Activated CD4-positive, alpha-beta T cell treated with anti-CD3 and anti-CD28 coated beads, Interleukin-2, amount 50 U/mL, for 1 hour (primary cell): Measurements from ENCODE around the gene XXYLT1.
"Not testable (repeated sequence)": the region's sequence is repeated elsewhere in the genome, so short reads cannot be mapped to it uniquely, and the experiment has no call there.

ENCODE experiments used
- DNase-seq: peaks from one replicate; pipeline ENCODE4 v3.0.0-alpha.2; 2020

Gene XXYLT1

DNA sequence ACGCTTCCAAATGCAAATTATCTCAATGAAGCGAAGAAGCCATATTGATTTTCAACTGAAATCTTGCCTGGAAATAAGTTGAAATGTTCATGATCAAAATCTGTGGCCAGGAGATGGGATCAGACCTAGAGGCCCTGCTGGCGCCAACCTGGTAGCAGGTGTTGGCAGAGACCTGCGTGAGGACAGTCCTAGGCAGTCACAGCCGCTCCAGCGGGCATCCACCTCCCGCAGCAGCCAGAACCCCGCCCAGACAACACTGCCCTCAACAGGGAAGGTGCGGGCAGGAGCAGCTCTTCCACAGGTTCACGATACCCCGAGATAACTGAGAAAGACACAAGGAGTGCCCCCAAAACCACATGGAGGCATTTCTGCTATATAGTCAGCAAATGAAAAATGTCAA lies 145.3 kb downstream of the XXYLT1 start:
- no peak for DNase-seq

DNA sequence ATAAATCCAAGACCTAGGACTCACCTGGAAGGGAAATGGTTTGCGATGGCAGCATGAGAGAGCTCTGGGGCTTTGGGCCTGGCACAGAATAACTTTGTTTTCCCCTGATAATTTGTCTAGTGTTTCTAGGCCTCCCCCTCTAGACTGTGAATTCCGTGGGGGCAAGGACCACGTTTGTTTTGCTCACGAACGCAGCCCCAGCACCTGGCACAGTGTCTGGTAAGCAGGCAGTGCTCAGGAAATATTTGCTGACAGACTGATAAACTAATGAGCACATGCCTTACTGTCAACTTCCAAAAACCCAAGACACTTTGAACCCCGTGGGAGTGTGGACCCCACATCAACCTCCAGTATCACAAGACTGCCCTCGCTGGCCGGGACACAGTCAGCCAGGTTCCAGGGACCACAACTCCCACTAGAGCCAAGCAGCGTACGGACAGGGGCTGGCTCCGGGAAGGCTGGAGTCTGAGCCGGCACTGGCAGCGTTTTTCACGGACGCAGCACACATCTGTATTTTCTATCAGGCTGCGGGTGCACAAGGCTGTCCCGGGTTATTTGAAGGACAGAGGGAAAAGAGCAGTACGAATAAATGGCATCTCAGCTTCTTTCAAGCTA lies 146.5 kb downstream of the XXYLT1 start:
- no peak for DNase-seq

DNA sequence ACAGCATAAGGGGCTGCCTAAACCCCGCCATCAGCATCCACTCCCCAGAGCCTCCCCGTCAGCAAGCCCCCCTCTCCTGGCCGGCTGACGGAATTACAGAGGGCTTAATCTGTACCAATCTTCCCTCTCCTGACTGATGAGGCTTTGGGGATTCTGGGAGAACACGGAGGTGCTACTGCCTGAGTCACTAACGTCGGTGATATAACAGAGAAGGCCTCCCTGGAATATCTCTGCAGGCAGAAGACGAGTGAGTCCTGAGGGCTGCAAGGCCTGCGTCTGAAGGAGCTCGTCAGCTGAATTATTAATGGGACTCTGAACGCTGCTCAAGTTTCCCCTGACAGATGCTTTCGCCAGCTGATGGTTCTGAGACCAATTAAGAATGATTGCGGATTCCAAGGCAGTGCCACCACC lies 147.7 kb downstream of the XXYLT1 start:
- DNase-seq, result no peak

DNA sequence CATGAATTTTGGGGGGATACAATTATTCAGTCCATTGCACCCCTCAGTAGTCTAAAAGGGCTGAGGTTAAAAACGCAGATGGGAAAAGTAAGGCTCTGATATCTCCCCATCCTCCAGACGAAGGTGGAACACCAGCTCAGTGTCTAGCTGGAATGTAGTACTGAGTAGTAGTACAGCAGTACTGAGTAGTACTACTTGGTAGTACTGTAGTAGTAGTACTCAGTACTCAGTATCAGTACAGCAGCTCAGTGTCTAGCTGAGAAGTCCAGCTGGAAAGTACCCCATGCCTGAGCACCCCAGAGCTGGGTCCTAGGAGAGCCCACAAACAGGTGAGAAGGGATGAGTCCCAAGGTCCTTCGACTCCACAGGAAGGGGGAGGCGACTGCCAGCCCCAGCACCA lies 148.7 kb downstream of the XXYLT1 start:
- no peak for DNase-seq

DNA sequence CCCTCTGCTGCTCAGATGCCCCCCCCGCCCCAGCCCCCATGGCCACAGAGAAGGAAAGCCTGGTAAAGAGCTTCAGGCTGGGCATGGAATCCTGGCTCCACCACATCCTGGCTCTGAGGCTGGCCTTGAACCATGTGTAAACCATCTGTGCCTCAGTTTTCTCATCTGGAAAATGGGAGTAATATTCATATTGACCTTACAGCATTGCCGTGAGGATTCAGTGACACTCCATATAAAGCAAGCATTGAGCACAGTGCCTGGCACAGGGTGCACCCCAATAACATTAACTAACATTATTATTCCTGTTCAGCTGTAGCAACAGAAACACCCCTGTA lies 150.7 kb downstream of the XXYLT1 start:
- DNase-seq, result no peak

DNA sequence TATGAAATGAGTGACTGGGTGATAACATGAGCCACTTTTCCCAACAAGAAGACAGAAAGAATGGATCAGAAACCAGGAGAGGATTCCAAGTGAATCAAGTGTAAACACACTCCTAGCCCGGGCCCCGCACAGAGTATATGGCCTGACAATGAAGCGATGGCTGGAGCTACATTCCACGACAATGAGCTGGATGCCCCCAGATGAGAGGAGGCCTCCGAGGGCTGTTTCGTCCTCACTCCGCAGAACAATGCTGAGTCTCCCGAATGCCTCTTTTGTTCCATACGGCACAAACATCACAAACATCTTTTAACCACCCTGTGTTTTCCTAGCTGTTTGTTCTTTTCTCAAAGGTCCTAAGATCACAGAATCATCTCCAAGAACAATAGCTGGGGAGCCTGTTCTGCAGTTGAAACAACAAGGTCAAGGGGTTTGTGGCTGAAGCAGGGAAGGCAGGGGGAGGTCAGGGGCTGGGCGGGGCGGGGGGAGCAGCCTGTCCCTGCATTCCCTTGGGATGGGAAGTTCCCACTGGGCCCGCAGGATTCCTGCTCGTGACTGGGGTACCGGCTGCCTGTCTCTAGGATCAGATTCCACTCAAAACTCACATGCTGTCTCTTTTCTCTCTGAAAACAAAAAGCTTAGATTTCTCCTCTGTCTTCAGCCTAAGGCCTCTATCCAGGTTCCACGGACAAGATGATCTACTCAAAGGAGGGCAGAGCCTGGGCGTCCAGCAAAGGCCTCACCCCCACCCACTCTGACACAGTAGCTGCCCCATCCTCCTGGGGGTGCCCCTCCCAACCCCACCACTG lies 151.3 kb downstream of the XXYLT1 start:
- no peak for DNase-seq

DNA sequence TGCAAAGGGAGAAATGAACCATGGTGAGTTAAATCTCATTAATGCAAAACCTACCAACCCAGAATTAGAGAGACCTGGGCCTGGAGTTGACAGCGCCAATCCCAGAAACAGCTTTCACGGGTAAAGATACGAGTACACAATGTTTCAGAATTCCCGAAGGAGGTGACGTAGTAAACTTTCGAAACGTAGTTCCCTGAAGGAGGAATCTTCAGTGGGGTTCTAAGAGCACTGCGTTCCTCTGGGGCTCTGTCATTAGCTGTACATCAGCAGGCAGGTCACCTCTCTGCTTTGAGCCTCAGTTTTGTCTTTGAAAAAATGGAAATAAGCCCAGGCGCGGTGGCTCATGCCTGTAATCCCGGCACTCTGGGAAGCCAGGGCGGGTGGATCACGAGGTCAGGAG lies 152.3 kb downstream of the XXYLT1 start:
- no peak for DNase-seq

DNA sequence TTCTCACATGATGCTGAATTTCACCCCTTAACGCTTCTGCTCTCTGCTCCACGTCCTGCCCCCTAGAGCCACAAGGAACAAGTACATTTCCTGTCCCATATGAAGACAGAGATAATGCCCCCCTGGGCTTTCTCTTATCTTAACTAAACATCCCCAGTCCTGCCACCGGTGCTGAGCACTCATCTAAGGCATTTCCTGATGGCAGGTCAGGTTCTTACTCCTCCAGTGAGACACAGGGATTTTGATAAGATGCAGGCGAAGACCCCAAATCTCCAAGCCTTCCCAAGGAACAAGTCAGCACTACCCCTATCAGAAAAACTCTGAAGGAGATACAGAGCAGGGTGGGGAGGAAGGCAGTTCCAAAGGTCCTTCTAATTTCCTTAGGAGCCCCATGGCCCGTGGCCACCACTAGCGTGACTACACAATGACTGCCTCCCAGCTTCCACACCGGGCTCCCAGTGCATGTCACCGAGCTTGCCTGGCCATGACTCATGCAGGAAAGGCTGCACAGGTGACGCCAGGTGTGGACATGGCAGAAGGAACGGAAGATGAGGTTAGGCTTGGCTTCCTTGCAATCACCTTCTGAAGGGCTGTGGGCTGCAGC lies 152.9 kb downstream of the XXYLT1 start:
- DNase-seq, result no peak

DNA sequence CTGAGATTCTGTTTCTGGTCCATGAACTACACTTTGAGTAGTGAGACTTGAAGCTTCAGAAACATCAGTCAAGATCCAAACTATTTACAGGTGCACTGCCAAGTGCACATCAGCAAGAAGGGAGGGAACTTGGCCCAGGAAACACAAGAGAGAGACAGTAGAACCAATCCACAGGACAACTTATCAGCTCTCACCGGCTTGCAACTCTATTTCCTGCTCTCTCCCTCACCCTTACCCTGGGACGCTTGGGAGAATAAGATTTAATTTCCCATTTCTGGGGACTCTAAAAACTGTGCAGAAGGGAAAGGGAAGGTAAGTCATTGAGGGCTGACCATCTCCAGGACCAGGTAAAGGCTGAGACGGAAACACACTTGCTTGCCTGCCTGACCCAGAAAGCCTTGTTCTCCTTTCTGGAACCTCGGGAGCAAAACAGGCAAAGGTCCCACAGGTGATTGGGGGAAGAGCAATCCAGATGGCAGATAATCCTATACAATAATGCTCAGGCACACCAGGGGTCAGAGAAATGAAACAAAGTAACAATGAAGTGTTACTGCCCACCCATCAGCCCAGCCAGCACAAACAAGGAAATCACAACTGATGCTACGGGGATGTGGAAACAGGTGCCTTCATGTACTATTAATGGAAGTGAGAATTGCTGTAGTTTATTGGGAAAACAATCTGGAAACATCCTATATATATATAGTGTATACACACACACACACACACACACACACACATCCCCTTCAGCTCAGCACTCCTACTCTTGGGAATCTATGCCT lies 154.4 kb downstream of the XXYLT1 start:
- DNase-seq, result no peak

DNA sequence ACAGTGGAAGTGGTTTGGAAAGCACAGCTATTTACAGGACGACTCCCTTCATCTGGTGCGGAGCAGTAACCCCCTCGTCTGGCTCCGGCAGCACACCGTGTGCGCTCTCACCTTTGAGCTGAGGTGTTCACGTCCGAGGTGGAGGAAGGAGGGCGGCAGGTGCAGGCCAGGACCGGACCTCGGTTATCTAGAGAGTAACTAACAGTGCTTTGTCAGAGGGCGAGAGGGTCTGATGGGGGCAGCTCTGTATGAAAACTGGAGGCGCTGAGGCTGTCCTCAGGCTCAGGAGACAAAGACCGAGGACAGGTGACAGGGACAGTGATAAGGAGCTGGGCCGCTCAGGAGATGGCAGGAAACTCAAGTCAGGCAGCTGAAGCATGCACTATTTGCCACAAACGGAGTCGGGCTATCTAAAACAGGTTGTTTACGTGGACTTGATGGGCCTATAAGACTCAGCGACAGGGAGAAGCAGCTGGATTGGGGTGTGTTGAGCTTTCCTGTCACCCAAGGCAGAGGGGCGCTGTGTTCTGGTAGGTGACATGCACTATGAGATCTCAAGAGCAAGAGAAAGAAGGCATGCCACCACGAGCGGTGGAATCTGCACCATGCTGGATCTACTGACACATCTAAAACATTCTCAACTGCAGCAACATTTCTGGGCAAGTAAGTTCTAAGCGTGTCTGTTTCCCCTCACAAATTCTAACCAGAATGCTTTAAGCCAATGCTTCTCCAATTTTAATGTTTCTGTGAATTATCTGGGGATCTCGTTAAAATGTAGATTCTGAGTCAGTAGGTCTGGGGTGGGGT lies 155.2 kb downstream of the XXYLT1 start:
- no peak for DNase-seq

DNA sequence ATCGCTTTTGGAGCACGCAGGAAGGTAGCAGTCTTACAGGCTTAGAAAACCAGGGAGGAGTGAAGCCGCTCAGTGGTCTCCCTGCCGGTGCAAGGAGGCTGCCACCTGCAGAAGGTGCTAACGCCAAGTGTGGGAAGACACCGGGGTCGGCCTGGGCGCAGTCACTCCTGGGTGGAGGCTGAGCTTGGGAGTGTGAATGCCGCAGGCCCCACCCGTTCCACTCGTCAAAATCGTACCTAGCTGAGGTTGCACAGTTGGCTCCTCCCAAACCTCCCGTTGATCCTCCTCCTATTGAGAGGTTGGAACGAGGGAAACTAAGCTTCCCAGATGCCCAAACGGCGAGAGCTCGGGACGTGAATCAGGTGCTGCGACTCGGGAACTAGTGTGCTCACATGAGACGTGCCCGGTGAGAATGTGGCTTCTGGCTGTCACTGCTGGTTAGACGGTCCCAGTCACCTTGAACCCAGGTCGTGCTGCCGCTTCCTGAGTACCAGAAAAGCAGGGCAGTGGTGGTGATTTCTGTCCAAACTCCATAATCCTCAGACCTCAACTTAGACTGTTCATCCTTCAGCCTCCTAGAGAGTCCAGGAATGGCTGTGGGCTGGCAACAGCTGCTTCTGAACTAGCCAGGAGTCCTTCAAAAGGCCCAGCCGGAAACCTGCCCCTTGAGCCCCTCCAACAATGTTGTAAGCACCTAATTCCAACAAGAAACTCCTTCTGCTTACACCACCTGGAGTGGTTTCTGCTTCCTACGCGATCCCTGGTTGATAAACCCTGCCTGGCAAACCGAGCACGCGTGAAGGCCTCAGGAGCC lies 156.0 kb downstream of the XXYLT1 start:
- no peak for DNase-seq

DNA sequence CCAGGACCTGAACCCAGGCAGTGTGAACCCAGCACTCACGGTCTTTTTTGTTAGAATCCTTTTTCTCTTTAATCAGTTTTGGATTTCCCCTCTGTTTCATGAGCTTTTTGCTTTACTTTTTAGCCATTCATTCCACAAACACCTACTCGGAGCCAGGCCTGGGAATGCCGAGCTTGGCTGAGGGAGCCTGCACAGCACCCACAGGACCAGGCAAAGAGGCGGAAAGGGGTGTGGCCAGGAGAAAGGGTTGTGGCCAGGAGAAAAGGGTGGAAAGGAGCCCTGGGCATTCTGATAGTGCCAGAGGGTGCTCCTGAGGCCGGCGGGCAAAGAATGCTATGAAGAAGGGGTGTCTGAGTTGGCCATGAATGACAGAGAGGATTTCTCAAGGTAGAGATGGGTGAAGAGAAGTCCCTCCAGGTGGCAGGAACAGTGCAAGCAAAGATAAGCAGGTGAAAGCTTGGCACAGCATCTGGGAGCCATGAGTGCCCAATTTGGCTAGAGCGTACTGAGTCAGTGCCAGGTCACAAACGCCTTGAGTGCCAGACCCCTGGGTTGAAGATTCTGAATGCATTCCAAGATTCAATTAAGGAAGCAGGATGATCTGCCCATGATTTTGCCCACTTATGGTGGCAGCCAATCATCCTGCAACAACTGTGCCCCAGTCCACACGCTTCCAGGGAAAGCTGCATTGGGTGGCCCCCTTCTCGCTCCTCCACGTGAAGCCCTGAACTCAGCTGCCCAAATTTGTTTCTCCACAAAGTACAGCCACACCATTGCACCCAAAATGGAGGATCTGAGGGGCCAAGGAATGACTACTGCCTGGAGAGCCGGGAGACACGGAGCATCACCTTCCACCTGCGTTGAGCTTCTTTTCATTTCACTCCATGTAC lies 157.2 kb downstream of the XXYLT1 start:
- DNase-seq, result no peak

DNA sequence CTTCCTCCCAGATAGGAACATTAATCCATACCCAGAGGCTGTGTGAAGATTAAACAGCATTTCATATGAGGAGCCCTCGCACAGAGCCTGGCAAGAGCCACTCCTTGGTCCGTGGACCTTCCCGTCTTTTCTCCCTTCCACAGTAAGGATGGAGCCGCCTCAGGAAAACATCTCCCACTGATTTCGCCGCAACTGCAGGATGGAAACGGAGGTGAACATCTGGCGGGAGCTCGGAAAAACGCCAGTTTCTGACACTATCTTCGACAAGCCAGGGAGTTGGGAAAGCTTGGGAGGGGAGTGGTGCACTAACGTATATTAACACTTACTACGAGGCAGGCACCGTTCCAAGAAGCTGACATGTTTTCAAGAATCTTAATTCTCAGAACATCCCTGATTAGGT lies 157.9 kb downstream of the XXYLT1 start:
- no peak for DNase-seq

DNA sequence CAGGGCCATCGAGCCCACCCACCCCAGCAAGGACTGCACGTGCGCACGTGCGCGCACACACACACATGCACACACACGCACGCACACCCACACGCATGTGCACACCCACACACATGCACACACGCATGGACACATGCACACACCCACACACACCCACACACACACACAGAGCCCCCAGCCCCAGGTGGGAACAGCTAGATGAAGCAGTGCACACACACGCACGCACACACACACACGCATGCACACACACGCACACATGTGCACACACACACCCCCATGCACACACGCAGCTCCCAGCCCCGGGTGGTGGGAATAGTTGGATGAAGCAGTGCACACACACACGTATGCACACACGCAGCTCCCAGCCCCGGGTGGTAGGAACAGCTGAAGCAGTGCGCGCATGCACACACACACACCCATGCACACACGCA lies 158.6 kb downstream of the XXYLT1 start:
- DNase-seq, result no peak

DNA sequence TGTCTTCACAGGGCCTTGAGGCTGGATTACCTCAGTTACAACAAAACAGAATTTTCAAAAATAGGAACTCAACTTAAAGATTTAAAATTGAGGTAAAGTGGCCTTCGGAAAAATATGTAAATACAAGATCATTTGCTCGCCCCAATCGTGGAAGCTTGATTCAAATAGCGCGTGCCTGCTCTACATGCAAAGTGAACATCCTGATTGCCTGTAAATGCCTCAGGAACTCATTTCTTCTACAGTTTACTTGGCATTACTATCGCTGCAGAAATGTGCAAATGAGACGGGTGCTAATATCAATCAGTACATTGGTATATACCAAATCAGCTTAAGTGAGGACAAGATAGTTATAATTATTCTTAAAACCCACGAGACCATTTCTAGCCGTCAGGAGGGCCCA lies 159.2 kb downstream of the XXYLT1 start:
- DNase-seq, result no peak

DNA sequence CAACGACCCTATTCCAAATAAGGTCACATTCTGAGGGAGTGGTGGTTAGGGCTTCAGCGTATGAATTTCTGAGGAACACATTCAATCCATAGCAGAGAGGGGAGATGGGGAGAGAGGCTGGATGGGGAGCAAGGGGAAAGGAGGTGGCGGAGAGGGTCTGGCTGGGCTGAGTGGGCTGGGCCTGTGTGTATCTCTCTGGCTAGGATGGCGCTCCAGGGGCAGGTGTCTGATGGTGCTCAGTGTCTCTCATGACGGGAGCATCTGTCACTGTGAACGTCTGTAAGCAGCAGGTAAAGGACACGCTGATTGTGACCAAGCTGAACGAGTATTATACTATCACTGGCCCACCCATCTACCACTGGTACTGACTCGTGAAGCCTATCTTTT lies 159.6 kb downstream of the XXYLT1 start:
- DNase-seq, result no peak

DNA sequence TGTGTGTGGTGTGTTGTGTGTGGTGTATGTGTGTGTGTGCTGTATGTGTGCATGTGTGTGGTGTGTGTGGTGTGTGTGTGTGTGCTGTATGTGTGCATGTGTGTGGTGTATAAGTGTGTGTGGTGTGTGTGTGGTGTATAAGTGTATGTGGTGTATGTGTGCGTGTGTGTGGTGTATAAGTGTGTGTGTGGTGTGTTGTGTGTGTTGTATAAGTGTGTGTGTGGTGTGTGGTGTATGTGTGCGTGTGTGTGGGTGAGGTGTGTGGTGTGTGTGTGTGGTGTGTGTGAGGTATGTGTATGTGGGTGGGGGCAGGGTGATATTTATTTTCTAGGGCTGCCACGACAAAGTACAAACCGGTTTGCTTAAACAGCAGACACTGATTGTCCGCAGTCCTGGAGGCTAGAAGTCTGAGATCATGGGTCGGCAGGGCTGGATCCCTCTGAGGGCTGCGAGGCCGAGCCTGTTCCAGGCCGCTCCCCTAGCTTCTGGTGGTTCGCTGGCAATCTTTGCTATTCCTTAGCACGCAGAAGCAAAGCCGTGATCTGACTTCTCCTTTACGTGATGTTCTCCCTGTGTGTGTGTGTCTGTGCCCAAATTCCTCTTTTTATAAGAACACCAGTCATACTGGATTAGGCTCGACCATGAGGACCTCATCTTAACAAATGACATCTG lies 160.2 kb downstream of the XXYLT1 start:
- no peak for DNase-seq

DNA sequence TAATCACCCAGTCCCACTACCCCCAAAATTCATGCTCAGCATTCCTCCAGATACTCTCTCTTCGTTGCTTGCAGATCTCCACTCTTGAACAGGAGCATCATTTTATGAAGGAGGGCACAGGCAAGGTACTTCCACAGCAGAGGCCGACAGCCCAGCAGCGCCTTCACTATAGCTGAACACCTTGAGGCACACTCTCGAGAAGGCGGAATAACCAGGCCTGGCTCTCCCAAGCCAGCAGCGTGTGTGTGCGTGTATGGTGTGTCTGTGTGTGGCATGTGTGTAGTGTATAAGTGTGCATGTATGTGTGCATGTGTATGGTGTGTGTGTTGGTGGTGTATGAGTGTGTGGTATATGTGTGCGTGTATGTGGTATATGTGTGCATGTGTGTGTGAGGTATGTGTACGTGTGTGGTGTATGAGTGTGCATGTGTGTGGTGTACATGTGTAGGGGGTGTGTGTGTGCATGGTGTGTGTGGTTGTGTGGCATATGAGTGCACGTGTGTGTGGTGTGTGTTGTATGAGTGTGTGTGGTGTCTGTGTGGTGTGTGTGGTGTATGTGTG lies 161.8 kb downstream of the XXYLT1 start:
- DNase-seq, result no peak

DNA sequence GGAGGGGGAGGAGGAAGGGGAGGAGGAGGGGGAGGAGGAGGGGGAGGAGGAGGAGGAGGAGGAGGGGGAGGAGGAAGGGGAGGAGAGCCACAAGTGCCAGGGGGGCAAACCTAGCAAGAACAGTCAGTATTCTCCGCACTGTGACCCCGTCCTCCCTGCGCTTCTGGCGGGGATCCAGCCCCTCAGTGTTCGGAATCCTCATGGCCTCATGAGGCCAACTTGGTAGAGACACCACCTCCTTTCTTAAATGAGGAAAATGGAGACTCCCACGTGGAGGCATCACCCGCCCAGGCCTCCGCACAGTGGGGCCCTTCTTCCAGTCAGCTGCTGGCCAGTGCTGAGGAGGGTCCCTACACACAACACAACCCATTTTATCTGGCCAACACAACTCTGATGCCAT lies 163.4 kb downstream of the XXYLT1 start:
- DNase-seq, result no peak

DNA sequence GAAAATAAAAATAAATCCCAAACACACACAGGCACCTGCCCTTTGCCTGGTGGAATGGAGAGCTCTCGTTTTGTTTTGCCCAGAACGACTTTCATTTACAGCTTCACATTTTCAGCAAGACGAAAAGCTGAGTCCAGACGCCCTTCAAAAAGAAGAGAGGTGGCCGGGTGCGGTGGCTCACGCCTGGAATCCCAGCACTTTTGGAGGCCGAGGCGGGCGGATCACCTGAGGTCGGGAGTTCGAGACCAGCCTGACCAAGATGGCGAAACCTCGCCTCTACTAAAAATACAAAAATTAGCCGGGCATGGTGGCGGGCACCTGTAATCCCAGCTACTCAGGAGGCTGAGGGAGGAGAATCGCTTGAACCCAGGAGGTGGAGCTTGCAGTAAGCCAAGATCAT lies 163.9 kb downstream of the XXYLT1 start:
- not testable (repeated sequence) for DNase-seq
